SK-N-SH (cell line): Measurements from ENCODE around the gene EIF2D. TPM values are rescaled to one million over a fixed set of nuclear protein-coding genes. Genes with fewer than 3 reads are reported as not detected.

Experiments
- CTCF ChIA-PET: fragments of 300-600, 350-600 bp; formaldehyde crosslinking; extraction: SDS; loops from one replicate; lab custom pipeline; 2021; lab: Yijun Ruan, JAX
- POLR2A ChIA-PET: fragments of 350-600 bp; sonication (Branson Sonifier 250); formaldehyde crosslinking; extraction: SDS; loops from one replicate; lab custom pipeline; 2020; ENCODE audit warnings: antibody characterized with exemption, inconsistent platforms; lab: Yijun Ruan, JAX
- DNase-seq: peaks from one replicate; pipeline ENCODE4 v3.0.0; 2012
- H2AFZ ChIP-seq: fragments of 200-600 bp; sonication (generic); 2 replicates; pipeline ENCODE4 v1.8.1; 2016; ENCODE audit warnings: antibody characterized with exemption, mild to moderate bottlenecking, low read depth
- H3F3A ChIP-seq: fragments of 200-600 bp; sonication (generic); replicated peaks from 2 replicates; pipeline ENCODE3; 2016; ENCODE audit warnings: antibody characterized with exemption, mild to moderate bottlenecking; ENCODE audit not compliant: insufficient read depth
- H3K27ac ChIP-seq, 2 experiments: fragments of 200-500 bp in 1 of 2; fragments of 200-600 bp in 1 of 2; sonication (Bioruptor generic) in 1 of 2; sonication (generic), shearing (Covaris generic) in 1 of 2; 2 replicates each; pipeline versions ENCODE4 v1.5.1 to v1.6.1; 2014 to 2016; ENCODE audit warnings: low read depth in 2 of 2, inconsistent platforms in 1 of 2, low read length in 1 of 2, mild to moderate bottlenecking in 1 of 2, mixed read lengths in 1 of 2
- H3K27me3 ChIP-seq: fragments of 200-600 bp; sonication (generic), shearing (Covaris generic); 2 replicates; pipeline ENCODE4 v1.6.1; 2016; ENCODE audit warnings: mixed run types; ENCODE audit not compliant: insufficient read depth
- H3K36me3 ChIP-seq, 2 experiments: fragments of 200-500 bp in 1 of 2; fragments of 200-600 bp in 1 of 2; sonication (Bioruptor generic) in 1 of 2; sonication (generic) in 1 of 2; replicated peaks in 1 of 2; 2 replicates each; pipeline versions ENCODE3 to v1.5.1; 2014 to 2016; ENCODE audit warnings: low read length in 1 of 2, mild to moderate bottlenecking in 1 of 2; ENCODE audit not compliant: insufficient read depth in 2 of 2, control insufficient read depth in 1 of 2
- H3K4me1 ChIP-seq, 2 experiments: fragments of 200-500 bp in 1 of 2; fragments of 200-600 bp in 1 of 2; sonication (Bioruptor generic) in 1 of 2; sonication (generic), shearing (Covaris generic) in 1 of 2; 2 replicates each; pipeline versions ENCODE4 v1.5.1 to v1.6.1; 2014 to 2016; ENCODE audit warnings: low read depth in 1 of 2, low read length in 1 of 2, mixed run types in 1 of 2; ENCODE audit not compliant: insufficient read depth in 2 of 2, control insufficient read depth in 1 of 2
- H3K4me2 ChIP-seq: fragments of 200-600 bp; sonication (generic), shearing (Covaris generic); 2 replicates; pipeline ENCODE4 v1.6.1; 2017; ENCODE audit warnings: mixed run types
- H3K4me3 ChIP-seq, 2 experiments: fragments of 200-500 bp in 1 of 2; fragments of 200-600 bp in 1 of 2; sonication (Bioruptor generic) in 1 of 2; sonication (generic), shearing (Covaris generic) in 1 of 2; 2 replicates each; pipeline versions ENCODE4 v1.5.1 to v1.8.1; 2014 to 2016; ENCODE audit warnings: low read depth in 2 of 2, inconsistent platforms in 1 of 2, low read length in 1 of 2, mild to moderate bottlenecking in 1 of 2, mixed read lengths in 1 of 2, moderate library complexity in 1 of 2
- H3K79me2 ChIP-seq: fragments of 200-600 bp; sonication (generic); 2 replicates; pipeline ENCODE4 v1.8.1; 2017; ENCODE audit warnings: mild to moderate bottlenecking; ENCODE audit not compliant: insufficient read depth
- H3K9ac ChIP-seq: fragments of 200-600 bp; sonication (generic); 2 replicates; pipeline ENCODE4 v1.6.1; 2017; ENCODE audit warnings: mixed run types
- H3K9me2 ChIP-seq: fragments of 200-600 bp; sonication (generic); 2 replicates; pipeline ENCODE4 v1.6.1; 2017; ENCODE audit warnings: mixed run types
- H3K9me3 ChIP-seq: fragments of 200-600 bp; sonication (generic); 2 replicates; pipeline ENCODE4 v1.6.1; 2017; ENCODE audit warnings: mixed run types, mild to moderate bottlenecking, moderate library complexity
- H4K20me1 ChIP-seq: fragments of 200-600 bp; sonication (generic); 2 replicates; pipeline ENCODE4 v1.6.1; 2017; ENCODE audit warnings: mild to moderate bottlenecking, mixed run types; ENCODE audit not compliant: insufficient read depth
- ELF1 ChIP-seq: IDR thresholded peaks from 2 replicates; pipeline ENCODE4 v1.4.0; 2012
- EP300 ChIP-seq, 2 experiments: IDR thresholded peaks; 2 replicates each; pipeline versions ENCODE4 v1.4.0 to v1.6.1; 2012; ENCODE audit warnings: borderline replicate concordance in 1 of 2, low read depth in 1 of 2, low read length in 1 of 2
- EZH2phosphoT487 ChIP-seq: fragments of 200-600 bp; sonication (generic); IDR thresholded peaks from 2 replicates; pipeline ENCODE4 v1.6.1; 2017; ENCODE audit warnings: low read depth, mixed run types, mild to moderate bottlenecking, antibody characterized with exemption, moderate library complexity, borderline replicate concordance
- FOXJ3 ChIP-seq: sonication (generic); formaldehyde crosslinking; IDR thresholded peaks from 2 replicates; pipeline ENCODE4 v1.5.1; 2020; ENCODE audit warnings: mild to moderate bottlenecking, missing genetic modification reagents
- GABPA ChIP-seq: IDR thresholded peaks from 2 replicates; pipeline ENCODE4 v1.4.0; 2012; ENCODE audit warnings: low read depth, mild to moderate bottlenecking
- GATA2 ChIP-seq: sonication (generic); formaldehyde crosslinking; IDR thresholded peaks from 2 replicates; pipeline ENCODE4 v1.5.0; 2020; ENCODE audit warnings: mild to moderate bottlenecking, missing genetic modification reagents
- MXI1 ChIP-seq: IDR thresholded peaks from 2 replicates; pipeline ENCODE4 v1.6.1; 2012; ENCODE audit warnings: mild to moderate bottlenecking, low read depth, low read length, improper control_type of control experiment
- NRF1 ChIP-seq: IDR thresholded peaks from 2 replicates; pipeline ENCODE4 v1.6.1; 2012; ENCODE audit warnings: low read depth, mild to moderate bottlenecking, low read length
- RAD21 ChIP-seq: IDR thresholded peaks from 2 replicates; pipeline ENCODE4 v1.6.1; 2012; ENCODE audit warnings: mild to moderate bottlenecking, low read length
- SIN3A ChIP-seq: IDR thresholded peaks from 2 replicates; pipeline ENCODE4 v1.6.1; 2012; ENCODE audit warnings: low read depth, mild to moderate bottlenecking, low read length, moderate library complexity, borderline replicate concordance
- TAF1 ChIP-seq: IDR thresholded peaks from 2 replicates; pipeline ENCODE4 v1.6.1; 2012; ENCODE audit warnings: low read depth, mild to moderate bottlenecking, low read length, moderate library complexity, borderline replicate concordance
- TCF12 ChIP-seq: IDR thresholded peaks from 2 replicates; pipeline ENCODE4 v1.4.0; 2012
- TEAD4 ChIP-seq: IDR thresholded peaks from 2 replicates; pipeline ENCODE4 v1.4.0; 2012; ENCODE audit warnings: mild to moderate bottlenecking, borderline replicate concordance; ENCODE audit not compliant: insufficient read depth
- WGBS: methylation state at CpG from one replicate; pipeline ENCODE4 v1.1.6; 2017; ENCODE audit warnings: low lambda C conversion rate; 5-methylcytosine and 5-hydroxymethylcytosine counted together
- polyA plus RNA-seq, 3 experiments: library from polyadenylated mRNA; depleted of rRNA; stranded (reverse); fragments of >200 nt; gene quantifications; 2 replicates each; pipeline ENCODE4 v1.2.3, GENCODE V29; 2012
- TF ChIP-seq, protein P1 (sequence below): fragments of 200-600 bp; sonication (generic); IDR thresholded peaks from 2 replicates; pipeline ENCODE4 v1.6.1; 2017; ENCODE audit warnings: antibody characterized with exemption, mild to moderate bottlenecking, moderate library complexity
- TF ChIP-seq, protein P2 (sequence below): fragments of 150-350 bp; IDR thresholded peaks from 2 replicates; pipeline ENCODE4 v1.6.1; 2016; ENCODE audit warnings: mild to moderate bottlenecking, low read depth, low read length
- TF ChIP-seq, protein P3 (sequence below): IDR thresholded peaks from 2 replicates; pipeline ENCODE4 v1.4.0; 2012; ENCODE audit warnings: low read depth
- TF ChIP-seq, protein P4 (sequence below): IDR thresholded peaks from 2 replicates; pipeline ENCODE4 v1.6.1; 2012; ENCODE audit warnings: mild to moderate bottlenecking, low read depth, low read length, moderate library complexity
- TF ChIP-seq, protein P5 (sequence below): IDR thresholded peaks from 2 replicates; pipeline ENCODE4 v1.4.0; 2012; ENCODE audit warnings: low read depth, borderline replicate concordance
- TF ChIP-seq, protein P6 (sequence below): fragments of 150-350 bp; IDR thresholded peaks from 2 replicates; pipeline ENCODE4 v1.6.1; 2017; ENCODE audit warnings: antibody characterized with exemption, low read length, low read depth, borderline replicate concordance

EIF2D gene
- polyA plus RNA-seq, 1 of the 3 experiments (the other 2 are of a cell fraction) = 59.5 TPM

DNA sequence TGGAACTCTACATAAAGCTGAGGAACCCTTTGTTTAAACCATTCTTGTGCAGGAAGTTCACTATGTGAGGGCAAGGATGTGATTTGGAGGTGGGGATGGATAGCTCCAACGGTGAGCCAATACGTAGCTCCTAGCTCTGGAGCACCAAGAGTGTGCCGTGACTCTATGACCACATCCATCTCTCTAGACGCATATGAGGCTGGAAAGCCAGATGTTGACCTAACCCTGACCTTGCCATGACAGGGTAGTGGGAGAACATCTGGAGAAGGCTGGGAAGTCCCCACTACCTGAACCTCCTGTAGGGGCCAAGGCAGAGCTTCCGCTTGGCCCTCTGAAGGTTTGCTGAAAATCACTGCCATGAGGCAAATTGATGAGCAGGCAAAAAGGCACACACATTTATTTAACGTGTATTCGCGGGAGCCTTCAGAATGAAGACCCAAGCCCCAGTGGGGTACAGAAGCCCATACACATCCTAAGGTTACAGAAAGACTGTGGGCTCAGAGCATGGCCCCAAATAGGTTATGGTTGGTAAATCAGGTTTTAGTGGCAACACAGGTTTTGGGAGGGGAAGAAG is 43.4 kb downstream of the EIF2D start:
- H3K9ac ChIP-seq = no peak overlapping the region
- H3F3A ChIP-seq = no peaks in the 10 kb centered on the region
- no peaks in the 10 kb centered on the region for H3K79me2 ChIP-seq
- TF ChIP-seq RAD21 = no peak
- TF ChIP-seq TAF1 = no peak
- no peak for TF ChIP-seq NRF1
- TF ChIP-seq, protein P1, sequence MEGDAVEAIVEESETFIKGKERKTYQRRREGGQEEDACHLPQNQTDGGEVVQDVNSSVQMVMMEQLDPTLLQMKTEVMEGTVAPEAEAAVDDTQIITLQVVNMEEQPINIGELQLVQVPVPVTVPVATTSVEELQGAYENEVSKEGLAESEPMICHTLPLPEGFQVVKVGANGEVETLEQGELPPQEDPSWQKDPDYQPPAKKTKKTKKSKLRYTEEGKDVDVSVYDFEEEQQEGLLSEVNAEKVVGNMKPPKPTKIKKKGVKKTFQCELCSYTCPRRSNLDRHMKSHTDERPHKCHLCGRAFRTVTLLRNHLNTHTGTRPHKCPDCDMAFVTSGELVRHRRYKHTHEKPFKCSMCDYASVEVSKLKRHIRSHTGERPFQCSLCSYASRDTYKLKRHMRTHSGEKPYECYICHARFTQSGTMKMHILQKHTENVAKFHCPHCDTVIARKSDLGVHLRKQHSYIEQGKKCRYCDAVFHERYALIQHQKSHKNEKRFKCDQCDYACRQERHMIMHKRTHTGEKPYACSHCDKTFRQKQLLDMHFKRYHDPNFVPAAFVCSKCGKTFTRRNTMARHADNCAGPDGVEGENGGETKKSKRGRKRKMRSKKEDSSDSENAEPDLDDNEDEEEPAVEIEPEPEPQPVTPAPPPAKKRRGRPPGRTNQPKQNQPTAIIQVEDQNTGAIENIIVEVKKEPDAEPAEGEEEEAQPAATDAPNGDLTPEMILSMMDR = no peak
- no peak for TF ChIP-seq TCF12
- TF ChIP-seq, protein P2, sequence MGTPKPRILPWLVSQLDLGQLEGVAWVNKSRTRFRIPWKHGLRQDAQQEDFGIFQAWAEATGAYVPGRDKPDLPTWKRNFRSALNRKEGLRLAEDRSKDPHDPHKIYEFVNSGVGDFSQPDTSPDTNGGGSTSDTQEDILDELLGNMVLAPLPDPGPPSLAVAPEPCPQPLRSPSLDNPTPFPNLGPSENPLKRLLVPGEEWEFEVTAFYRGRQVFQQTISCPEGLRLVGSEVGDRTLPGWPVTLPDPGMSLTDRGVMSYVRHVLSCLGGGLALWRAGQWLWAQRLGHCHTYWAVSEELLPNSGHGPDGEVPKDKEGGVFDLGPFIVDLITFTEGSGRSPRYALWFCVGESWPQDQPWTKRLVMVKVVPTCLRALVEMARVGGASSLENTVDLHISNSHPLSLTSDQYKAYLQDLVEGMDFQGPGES = no peak
- TF ChIP-seq, protein P3, sequence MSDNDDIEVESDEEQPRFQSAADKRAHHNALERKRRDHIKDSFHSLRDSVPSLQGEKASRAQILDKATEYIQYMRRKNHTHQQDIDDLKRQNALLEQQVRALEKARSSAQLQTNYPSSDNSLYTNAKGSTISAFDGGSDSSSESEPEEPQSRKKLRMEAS = no peak
- TF ChIP-seq ELF1 = no peak
- TF ChIP-seq FOXJ3 (CRISPR knock-in tag) = no peak
- TF ChIP-seq, protein P4, sequence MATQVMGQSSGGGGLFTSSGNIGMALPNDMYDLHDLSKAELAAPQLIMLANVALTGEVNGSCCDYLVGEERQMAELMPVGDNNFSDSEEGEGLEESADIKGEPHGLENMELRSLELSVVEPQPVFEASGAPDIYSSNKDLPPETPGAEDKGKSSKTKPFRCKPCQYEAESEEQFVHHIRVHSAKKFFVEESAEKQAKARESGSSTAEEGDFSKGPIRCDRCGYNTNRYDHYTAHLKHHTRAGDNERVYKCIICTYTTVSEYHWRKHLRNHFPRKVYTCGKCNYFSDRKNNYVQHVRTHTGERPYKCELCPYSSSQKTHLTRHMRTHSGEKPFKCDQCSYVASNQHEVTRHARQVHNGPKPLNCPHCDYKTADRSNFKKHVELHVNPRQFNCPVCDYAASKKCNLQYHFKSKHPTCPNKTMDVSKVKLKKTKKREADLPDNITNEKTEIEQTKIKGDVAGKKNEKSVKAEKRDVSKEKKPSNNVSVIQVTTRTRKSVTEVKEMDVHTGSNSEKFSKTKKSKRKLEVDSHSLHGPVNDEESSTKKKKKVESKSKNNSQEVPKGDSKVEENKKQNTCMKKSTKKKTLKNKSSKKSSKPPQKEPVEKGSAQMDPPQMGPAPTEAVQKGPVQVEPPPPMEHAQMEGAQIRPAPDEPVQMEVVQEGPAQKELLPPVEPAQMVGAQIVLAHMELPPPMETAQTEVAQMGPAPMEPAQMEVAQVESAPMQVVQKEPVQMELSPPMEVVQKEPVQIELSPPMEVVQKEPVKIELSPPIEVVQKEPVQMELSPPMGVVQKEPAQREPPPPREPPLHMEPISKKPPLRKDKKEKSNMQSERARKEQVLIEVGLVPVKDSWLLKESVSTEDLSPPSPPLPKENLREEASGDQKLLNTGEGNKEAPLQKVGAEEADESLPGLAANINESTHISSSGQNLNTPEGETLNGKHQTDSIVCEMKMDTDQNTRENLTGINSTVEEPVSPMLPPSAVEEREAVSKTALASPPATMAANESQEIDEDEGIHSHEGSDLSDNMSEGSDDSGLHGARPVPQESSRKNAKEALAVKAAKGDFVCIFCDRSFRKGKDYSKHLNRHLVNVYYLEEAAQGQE = no peak
- TF ChIP-seq EP300 (IDR thresholded peaks at IDR 0.05; ENCODE audit: borderline replicate concordance in 1 of 2, low read depth in 1 of 2, low read length in 1 of 2) = no peak
- no peak for TF ChIP-seq TEAD4
- TF ChIP-seq, protein P5, sequence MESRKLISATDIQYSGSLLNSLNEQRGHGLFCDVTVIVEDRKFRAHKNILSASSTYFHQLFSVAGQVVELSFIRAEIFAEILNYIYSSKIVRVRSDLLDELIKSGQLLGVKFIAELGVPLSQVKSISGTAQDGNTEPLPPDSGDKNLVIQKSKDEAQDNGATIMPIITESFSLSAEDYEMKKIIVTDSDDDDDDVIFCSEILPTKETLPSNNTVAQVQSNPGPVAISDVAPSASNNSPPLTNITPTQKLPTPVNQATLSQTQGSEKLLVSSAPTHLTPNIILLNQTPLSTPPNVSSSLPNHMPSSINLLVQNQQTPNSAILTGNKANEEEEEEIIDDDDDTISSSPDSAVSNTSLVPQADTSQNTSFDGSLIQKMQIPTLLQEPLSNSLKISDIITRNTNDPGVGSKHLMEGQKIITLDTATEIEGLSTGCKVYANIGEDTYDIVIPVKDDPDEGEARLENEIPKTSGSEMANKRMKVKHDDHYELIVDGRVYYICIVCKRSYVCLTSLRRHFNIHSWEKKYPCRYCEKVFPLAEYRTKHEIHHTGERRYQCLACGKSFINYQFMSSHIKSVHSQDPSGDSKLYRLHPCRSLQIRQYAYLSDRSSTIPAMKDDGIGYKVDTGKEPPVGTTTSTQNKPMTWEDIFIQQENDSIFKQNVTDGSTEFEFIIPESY = no peak
- TF ChIP-seq GATA2 = no peak
- TF ChIP-seq GABPA = no peak
- no peak for TF ChIP-seq EZH2phosphoT487
- TF ChIP-seq, protein P6, sequence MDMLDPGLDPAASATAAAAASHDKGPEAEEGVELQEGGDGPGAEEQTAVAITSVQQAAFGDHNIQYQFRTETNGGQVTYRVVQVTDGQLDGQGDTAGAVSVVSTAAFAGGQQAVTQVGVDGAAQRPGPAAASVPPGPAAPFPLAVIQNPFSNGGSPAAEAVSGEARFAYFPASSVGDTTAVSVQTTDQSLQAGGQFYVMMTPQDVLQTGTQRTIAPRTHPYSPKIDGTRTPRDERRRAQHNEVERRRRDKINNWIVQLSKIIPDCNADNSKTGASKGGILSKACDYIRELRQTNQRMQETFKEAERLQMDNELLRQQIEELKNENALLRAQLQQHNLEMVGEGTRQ = no peak
- TF ChIP-seq MXI1 = no peak
- TF ChIP-seq SIN3A = no peak
- CTCF ChIA-PET = interaction anchor here (0.9 to 5.1 kb wide), 5 partner anchors 10 to 79 kb away, joined by 3 to 31 read pairs (median 11); partner anchors contain the start of gene EIF2D
- H2AFZ ChIP-seq = no peak overlapping the region
- H3K4me3 ChIP-seq = no peak overlapping the region
- H3K27ac ChIP-seq = no peak overlapping the region
- no peaks in the 10 kb centered on the region for H3K36me3 ChIP-seq
- no peak overlapping the region for H3K4me2 ChIP-seq
- H3K9me3 ChIP-seq = no peaks in the 10 kb centered on the region
- POLR2A ChIA-PET = no interaction called here
- H4K20me1 ChIP-seq = no peaks in the 10 kb centered on the region
- no peaks in the 10 kb centered on the region for H3K9me2 ChIP-seq
- DNase-seq = no peak
- H3K4me1 ChIP-seq = no peaks in the 10 kb centered on the region
- H3K27me3 ChIP-seq = no peaks in the 10 kb centered on the region
- 85% methylated on average over 7 of the region's 8 CpGs for WGBS
